Measurements from ENCODE around the gene WDR86.

DNA sequence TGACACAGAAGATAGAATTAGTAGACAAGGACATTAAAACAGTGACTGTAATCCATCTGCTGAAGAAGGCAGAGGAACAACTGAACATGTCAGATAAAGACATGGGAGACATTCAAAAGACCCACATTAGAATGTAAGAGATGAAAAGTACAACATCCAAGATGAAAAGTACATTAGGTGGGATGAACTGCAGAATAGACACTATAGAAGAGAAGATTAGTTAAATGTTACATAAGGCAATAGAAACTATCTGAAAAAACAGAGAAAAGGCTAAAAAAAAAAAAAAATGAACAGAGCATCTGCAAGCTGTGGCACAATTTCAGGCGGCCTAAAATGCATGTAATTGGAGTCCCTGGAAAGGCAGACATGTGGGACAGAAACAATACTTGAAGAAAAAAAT is 46.7 kb downstream of the WDR86 start:
- TF ChIP-seq POLR2AphosphoS5 (IDR thresholded peaks at IDR 0.05; ENCODE audit: borderline replicate concordance, low read depth, low read length), result no peak
- no peak for TF ChIP-seq EZH2 (IDR thresholded peaks at IDR 0.05)

All from SK-N-MC (cell line).